HG02870 (cell line): Measurements from ENCODE around the gene ARHGAP21.

ENCODE experiments used
- ATAC-seq: cut with Tn5 transposase; IDR thresholded peaks from one replicate; pipeline ENCODE4 v1.9.1; 2021; ENCODE audit warnings: mild to moderate bottlenecking, moderate library complexity; ENCODE audit not compliant: unreplicated experiment

The ARHGAP21 gene

DNA sequence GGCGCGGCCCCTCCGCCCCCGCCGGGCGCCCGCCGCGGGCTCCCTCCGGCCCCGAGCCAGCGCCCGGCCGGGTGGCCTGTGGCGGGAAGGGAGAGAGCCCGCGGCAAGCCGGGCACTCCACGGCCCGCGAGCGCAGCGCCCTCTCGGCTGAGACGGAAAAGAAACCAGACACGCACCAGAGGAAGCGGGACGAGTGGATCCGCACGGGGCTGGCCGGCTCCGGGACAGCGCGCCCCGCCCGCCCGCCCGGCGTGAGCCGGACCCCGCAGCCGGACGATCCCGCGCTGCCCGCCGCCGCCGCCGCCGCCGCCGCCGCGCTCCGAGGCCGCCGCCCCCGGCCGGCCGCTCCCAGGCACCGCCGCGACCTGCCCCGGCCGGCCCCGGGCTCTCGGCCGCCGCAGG lies 300 bp downstream of the ARHGAP21 start:
- peak; percentile 20 for ATAC-seq

DNA sequence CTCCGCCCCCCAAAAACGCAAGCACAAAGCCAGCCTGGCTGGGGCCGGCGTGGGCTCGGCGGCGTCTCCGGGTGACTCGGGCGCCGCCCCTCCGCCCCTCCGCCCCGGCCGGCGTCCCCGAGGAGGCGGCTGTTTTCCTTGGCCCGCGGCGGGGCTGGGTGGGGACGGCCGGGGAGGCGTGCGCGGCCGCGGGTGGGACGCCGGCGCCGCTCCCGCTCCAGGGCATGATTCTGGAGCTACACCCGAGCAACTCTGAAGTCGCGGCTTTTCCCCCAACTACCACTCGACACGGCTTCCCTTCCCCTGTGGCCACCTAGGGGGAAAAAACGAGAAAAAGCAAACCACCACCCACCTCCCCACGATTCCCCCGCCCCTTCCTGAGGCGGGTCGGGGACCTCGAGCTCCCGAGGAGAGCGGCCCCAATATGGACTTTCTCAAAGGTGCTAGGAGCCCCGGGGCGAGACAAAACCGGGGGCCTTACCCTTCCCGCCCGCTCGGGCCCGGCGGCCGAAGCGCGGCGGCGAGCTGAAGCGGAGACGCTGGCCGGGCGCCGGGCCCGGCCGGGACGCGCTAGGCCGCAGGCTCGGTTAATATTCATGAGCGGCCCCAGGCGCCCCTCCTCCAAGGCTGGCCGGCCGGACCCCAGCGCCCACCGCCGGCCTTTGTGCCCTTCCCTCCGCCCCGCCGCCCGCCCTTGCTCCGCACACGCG lies 856 bp downstream of the ARHGAP21 start:
- peak; percentile 26 for ATAC-seq

DNA sequence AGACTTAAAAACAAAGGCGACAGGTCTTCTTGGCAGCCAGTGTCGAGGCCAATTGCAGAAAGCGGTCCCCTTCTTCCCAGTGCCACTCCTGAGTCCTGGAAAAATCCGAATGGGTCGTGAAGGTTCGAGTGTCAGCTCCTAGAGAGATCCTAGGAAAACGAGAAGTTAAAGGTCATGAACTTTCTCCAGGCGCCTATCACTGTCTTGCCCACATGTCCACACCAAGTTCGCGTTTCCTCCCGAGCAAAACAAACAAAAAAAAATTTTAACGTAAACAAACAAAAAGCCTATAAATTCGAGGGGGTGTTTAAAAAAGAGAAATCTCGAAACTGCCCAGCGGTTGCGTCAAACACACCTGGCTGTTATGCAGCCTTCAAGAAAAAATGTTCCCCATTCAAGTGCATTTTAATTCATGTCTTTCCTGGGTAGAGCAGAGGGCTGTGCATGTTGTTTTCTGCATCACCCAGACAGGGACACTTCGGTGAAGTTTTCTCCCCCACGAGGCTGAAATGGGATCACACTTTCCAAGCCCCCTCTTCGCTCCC lies 1.5 kb downstream of the ARHGAP21 start:
- peak; percentile 1 for ATAC-seq

DNA sequence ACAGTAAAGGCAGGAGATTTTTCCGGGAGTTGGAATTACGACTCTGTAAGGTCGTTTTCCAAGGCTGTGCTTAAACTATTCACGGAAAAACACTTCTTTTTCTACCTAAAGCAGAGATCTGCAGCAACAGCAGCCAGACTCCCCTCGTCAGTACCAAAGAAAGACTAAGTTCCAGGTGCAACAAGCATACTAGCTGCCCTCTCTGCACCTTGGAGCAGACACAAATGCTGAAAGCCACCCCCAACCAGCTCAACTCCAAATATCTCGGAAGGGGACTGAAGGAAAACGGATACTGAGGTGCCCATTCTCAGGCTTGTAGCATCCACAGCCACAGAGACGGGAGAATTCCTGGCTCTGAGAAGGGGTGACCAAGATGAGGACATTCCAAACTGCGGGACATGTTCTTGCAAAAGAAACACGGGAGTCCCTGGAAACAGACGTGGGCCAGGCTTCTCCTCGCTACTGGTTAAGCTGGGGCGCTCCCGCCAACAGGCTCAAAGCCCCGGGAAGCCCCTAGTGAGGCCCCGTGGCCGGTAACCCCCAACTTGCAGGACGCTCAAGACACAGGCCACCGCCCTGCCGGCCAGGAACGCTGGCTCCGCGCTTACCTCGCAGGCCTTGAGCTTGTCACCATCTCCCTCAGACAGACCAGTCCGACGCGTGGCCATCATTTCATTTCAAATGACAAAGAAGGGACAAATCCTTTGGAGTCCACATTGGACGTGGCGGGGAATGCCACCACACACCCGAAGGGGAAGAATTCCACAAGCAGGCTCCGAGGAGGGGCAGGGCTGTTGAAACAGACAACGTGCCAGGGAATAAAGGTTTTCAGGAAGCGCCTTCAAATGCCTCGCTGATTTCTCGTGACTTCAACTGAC lies 2.2 kb downstream of the ARHGAP21 start:
- no peak for ATAC-seq

DNA sequence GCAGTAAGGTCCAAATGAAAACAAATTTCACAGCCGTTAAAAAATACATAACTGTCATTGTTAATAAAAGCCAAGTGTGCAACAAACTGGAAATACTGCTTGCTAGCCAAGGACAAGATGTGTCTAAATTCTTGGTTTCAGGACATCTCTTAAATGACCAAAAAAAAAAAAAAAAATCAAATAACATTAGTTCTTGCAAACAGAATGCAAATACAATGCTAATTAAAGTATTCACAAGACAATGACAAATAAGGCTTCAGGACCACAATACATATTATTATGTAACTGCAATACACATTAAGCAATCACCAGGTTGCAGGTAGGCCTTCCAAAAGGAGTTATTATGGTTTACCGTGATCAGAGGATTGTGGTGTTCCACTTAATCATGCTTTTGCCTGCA lies 3.6 kb downstream of the ARHGAP21 start:
- ATAC-seq: no peak

DNA sequence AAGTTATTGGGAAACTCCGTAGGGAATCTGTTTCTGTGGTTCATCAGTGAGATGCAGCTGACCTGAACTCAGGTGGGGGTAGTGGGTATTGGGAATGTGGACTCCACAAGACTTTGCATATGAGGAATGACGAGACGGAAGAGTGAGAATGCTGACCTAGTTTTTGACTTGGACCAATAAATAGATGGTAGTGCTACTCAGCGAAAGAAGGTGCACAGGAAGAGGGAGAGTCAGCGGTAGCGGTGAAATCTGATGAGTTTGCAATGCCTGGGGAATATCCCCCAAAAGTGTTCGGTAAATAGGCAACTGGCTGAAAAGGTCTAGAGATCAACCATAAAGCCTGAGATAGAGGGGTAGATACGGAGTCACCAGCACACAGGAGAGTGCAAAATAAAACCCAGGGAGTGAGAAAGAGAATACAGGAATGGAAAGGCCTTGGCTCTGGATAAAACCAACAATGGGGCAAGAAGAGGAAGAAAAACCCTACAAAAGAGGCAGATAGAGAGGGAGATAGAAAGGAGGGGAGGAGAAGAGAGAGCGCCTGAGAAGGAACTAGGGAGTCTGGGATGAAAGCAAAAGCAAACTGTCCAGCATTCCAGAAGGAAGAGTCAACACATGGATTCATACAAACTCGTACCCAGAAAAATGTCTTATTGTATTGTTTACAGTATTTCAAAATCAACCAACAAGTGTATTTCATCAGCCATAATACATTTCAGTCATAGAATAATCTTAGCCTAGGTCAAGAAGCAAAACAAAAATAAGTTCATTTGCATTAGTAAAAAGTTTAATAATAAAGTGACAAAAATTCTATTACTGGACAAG lies 5.4 kb downstream of the ARHGAP21 start:
- no peak for ATAC-seq

DNA sequence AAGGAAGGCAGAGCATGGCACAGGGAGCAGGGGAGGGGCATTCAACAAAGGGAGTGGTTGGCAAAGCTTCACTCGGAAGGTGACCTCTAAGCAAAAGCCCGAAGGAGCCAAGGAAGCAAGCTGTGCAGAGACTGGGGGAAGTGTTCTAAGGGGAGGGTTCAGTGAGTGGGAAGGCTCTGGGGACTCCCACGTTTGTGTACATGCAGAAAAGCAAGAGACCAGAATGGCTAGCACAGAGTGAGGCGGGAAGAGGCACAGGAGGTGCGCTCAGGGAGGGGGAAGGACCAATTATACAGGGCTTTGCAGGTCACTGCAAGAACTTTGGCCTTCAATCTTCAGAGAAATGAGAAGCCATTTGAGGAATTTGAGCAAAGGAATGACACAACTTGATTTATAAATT lies 7.4 kb downstream of the ARHGAP21 start:
- ATAC-seq: no peak

DNA sequence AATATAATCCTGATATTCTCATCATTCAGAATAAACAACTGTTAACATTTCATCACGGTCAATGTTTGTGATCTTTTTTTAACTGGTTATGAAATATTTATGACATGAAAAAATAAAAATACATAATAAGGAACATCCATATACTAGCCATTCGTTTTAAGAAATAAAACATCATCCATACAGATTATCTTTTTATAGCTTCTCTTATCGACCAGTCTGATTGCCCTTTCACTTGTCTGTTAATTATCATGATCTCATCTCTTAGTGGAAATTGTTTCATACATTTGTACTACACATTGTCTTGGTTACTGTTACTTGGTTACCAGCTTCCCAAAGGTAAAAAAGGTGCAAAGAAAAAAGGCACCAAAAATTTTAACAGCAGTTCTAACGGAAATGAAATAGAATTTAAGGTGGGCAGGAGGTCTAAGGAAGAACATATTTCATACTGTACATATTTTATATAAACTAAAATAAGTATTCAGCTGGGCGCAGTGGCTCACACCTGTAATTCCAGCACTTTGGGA lies 8.4 kb downstream of the ARHGAP21 start:
- no peak for ATAC-seq

DNA sequence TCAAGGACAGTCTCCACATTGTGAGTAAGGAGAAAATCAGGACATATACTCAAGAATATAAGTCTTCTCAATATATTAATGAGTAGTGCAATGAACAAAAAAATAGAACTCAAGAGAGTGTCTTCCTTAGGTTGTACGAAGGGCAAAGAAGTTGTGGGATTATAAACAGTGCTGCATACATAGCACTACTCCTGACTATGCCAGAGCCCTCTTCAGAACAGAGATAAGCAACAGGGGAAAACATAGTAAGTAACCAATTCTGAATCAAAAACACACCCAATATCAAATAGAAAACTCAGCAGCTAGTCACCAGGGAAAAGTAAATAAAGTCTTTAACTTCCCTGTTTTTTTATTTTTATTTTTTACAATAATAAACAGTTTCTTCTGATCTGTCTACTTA lies 10.6 kb downstream of the ARHGAP21 start:
- ATAC-seq: no peak

DNA sequence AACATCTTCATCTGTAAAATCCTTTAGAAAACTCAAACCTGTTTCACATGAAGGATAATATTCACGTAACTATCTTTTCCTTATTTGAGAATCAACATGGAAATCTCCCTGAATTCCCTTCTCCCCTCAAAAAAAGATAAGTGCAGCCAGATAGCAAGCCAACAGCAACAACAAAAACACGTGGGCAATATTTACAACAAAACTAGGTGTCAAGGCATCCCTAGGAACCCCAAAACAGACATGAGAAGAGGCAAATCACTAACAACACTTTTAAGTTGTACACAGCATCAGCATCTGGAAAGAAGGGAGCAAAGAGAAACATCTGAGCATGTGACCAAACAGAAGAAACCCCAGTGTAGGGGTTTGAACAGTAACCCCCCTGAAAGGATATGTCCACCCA lies 12.2 kb downstream of the ARHGAP21 start:
- ATAC-seq: no peak

DNA sequence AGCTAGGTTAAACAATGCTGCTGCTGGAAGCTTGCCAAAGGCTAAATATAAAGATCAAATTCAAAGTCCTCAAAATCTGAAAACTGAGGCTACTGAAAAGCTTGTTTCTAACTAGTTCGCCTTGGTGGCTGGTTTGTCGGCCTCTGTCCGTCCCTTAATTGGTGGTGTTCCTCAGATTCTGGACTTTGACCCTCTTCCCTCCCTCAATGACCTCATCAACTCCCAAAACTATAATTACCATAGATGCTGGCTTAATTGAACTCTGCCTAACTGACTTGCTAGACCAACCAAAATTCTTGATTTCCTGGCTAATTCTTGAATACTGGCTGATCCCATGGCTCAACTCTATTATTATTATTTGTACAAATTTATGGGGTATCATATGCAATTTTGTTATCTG lies 15.6 kb downstream of the ARHGAP21 start:
- no peak for ATAC-seq

DNA sequence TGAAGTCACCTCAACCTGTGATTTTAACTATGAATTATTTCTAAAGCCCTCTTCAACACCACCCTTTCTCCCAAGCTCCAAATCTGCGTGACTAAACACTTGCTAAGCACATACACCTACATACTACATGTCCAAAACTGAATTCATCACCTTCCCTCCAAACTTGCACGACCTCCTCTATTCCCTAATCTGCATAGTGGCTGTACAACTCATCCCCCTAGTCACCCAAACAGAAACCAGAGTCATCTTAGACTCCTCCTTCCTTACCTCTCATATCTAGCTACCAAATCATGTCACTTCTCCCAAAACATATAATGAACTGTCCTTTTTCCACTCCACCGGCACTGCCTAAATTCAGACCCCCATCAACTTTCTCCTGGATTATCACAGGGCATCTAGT lies 16.2 kb downstream of the ARHGAP21 start:
- peak; percentile 78 for ATAC-seq

DNA sequence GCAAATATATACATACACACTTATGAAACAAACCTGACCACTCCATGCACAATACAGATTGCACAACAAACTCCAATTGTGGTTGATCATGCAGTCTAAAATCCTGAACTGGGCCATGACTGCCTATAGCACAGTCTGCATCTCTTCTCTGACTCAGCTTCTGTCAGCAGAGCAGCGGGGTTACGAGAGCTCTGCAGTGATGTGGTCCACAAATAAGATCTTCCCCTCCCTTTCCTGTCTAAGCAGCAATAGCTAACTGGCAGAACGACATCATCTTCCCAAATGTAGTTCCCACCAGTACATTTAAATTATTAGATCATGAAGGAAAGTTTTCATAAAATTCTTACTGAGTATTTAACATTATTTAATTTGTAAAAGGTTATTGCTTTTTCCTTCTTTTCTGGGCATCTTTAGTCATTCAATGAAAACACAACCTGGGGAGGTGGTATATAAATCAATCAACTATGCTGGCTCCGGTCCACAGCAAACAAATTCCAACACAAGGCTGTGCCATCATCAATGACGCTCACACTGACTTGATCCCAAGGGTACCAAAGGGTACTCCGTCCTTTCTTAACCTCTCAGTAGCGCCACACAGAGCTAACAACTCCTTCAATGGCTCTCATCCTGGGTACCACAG lies 17.1 kb downstream of the ARHGAP21 start:
- ATAC-seq: peak; percentile 44

DNA sequence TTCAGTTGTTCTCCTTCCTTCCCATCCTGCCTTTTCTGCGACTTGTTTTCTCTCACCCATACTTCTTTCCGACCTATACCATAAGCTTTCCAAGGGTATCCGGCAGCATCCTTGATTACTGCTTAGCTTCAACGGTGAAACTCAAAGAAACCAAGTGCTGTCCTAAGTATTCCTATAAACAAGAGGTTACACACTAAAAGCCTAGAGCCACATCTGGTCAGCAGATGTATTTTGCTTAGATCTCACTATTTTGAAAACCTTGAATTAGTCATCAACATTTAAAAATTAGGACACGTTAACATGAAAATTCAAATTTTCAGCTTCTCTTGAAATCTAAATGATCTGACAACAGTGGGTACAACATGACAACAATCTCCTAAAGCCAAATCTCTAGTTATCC lies 20.0 kb downstream of the ARHGAP21 start:
- no peak for ATAC-seq

DNA sequence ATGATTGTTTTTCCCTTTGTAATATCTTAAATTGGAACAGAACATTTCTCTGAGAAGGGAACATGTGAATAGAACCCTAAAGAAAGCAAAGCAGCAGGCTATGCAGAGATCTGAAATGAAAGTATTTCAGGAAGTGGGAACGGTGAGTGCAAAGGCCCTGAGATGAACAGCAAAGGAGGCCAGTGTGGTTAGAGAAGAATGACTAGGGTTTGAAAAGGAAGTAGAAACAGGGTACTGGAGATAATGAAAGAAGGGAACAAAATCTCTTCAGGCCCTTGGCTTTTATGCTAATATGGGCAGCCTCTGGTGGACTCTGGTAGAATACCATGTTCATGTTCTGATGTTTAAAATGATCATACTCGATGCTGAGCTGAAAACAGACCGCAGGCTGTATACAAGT lies 22.2 kb downstream of the ARHGAP21 start:
- ATAC-seq: peak; percentile 85

DNA sequence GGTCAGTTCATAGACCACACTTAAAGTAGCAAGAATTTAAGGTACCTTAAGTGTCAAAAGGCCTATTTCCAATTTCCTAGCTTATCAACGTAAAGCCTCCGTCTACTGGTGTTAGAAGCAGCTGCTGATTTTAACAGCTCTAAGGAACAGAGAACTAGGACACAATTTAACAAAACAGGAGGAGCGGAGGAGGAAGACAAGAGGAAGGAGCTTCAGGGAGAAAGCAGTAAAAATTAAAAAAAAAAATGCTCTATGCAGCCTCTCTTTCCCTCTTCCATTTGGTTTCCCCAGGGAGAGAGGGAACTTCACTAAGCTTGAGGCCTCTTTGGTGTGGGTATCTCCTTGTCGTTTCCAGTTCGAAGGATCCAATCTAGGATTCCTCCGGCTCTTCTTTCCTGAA lies 22.7 kb downstream of the ARHGAP21 start:
- no peak for ATAC-seq

DNA sequence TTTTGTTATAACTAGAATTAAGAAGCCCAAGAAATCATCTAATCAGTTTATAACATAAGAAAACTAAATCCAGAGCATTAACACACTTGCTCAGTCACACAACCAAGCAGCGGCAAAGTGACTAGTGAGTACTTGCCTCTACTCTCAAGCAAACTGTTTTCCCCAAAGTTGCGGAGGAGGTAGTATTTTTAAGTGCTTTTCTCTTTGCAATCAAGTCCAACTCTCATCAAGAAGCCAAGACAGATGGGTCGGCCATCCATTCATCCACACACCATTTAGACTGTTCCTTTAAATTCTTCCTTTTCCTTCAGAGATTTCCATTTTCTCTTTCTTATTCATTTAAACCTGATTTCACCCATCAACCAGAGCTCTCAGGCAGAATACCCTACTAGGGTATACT lies 25.4 kb downstream of the ARHGAP21 start:
- ATAC-seq: no peak

DNA sequence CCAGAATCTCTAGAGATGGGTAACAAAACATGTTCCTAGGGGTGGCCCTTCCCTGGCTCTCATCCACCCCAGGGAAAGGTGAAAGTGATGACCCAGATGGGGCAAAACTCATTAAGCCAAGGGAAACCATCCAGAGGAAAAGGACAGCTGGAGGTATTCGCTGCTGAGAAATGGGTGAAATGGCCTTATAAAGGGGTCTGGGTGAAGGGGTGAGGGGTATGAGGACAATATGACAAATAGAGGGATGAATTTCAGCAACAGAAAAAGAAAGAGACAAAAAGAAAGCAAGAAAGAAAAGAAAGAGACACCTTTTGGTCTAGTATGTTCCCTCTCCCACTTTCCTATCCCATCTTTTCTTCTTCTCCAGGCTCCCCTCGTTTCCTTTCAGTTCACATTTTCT lies 26.6 kb downstream of the ARHGAP21 start:
- no peak for ATAC-seq

DNA sequence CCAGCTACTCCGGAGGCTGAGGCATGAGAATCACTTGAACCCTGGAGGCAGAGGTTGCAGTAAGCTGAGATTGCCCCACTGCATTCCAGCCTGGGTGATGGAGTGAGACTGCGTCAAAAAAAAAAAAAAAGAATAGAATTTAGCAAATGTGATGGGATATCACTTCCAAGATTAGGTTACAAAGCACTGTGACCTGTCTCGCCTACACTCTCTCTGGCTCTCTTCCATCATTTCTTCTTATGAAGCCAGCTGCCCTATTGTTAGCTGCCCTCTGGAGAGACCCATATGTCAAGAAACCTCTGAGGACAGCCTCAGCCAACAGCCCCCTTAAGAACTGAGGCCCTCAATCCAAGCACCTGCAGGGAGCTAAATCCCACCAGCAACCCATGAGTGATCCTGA lies 28.2 kb downstream of the ARHGAP21 start:
- no peak for ATAC-seq

DNA sequence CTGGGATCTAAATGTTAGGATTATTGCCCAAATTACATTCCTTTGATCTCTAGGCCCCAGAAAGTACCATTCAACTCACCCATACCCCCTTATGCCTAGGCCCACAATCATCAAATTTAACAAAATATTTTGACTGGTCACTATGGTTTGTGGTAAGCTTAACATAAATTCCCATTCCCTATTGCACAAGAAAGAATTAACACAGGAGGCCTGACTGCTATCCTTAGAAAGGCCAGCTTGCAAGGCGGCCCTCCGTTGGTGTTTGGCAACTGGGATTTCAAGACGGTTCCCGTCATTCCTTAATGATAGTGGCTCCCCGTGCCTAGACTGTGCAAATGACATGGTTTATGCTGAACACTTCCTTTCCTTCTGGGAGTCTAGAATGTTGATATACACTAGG lies 29.6 kb downstream of the ARHGAP21 start:
- ATAC-seq: no peak
